HEK293 (cell line): ENCODE results near the gene HSD17B3.

Experiments
- HOXA7 ChIP-seq: sonication (generic); formaldehyde crosslinking; IDR thresholded peaks from 2 replicates; pipeline ENCODE4 v1.8.1; 2022; ENCODE audit warnings: missing genetic modification reagents, borderline replicate concordance
- MYNN ChIP-seq: fragments of 450-650 bp; formaldehyde crosslinking; IDR thresholded peaks from 2 replicates; pipeline ENCODE4 v1.5.1; 2016; ENCODE audit warnings: missing biosample characterization, missing genetic modification characterization, borderline replicate concordance
- SETDB1 ChIP-seq: IDR thresholded peaks from one replicate; pipeline ENCODE4 v1.6.1; 2017; ENCODE audit warnings: mild to moderate bottlenecking, low read length, moderate library complexity, mixed read lengths; ENCODE audit not compliant: insufficient read length
- SP3 ChIP-seq: fragments of 450-650 bp; formaldehyde crosslinking; IDR thresholded peaks from 2 replicates; pipeline ENCODE4 v1.5.1; 2016; ENCODE audit warnings: missing biosample characterization, missing genetic modification characterization
- ZBTB7A ChIP-seq: fragments of 450-650 bp; formaldehyde crosslinking; IDR thresholded peaks from 2 replicates; pipeline ENCODE4 v1.5.1; 2016; ENCODE audit warnings: low read depth, missing biosample characterization, missing genetic modification characterization
- ZNF501 ChIP-seq: fragments of 450-650 bp; formaldehyde crosslinking; IDR thresholded peaks from 2 replicates; pipeline ENCODE4 v1.5.1; 2016; ENCODE audit warnings: missing biosample characterization, missing genetic modification characterization
- ZNF777 ChIP-seq: fragments of 450-650 bp; formaldehyde crosslinking; IDR thresholded peaks from 2 replicates; pipeline ENCODE4 v1.5.1; 2017; ENCODE audit warnings: missing biosample characterization, missing genetic modification characterization, borderline replicate concordance
- TF ChIP-seq, protein P1 (sequence below): fragments of 450-650 bp; formaldehyde crosslinking; IDR thresholded peaks from 2 replicates; pipeline ENCODE4 v1.5.1; 2016; ENCODE audit warnings: missing biosample characterization, missing genetic modification characterization
- TF ChIP-seq, protein P2 (sequence below): fragments of 450-650 bp; formaldehyde crosslinking; IDR thresholded peaks from 2 replicates; pipeline ENCODE4 v1.5.1; 2016; ENCODE audit warnings: missing biosample characterization, missing genetic modification characterization
- TF ChIP-seq, protein P3 (sequence below): fragments of 450-650 bp; formaldehyde crosslinking; IDR thresholded peaks from 2 replicates; pipeline ENCODE4 v1.5.1; 2016; ENCODE audit warnings: missing biosample characterization, missing genetic modification characterization
- TF ChIP-seq, protein P4 (sequence below): fragments of 450-650 bp; formaldehyde crosslinking; IDR thresholded peaks from 2 replicates; pipeline ENCODE4 v1.5.1; 2016; ENCODE audit warnings: missing biosample characterization, missing genetic modification characterization, low read depth
- TF ChIP-seq, protein P5 (sequence below): fragments of 450-650 bp; formaldehyde crosslinking; IDR thresholded peaks from 2 replicates; pipeline ENCODE4 v1.5.1; 2016; ENCODE audit warnings: missing biosample characterization, missing genetic modification characterization
- TF ChIP-seq, protein P6 (sequence below): fragments of 450-650 bp; formaldehyde crosslinking; IDR thresholded peaks from 2 replicates; pipeline ENCODE4 v1.5.1; 2016; ENCODE audit warnings: missing biosample characterization, missing genetic modification characterization

DNA sequence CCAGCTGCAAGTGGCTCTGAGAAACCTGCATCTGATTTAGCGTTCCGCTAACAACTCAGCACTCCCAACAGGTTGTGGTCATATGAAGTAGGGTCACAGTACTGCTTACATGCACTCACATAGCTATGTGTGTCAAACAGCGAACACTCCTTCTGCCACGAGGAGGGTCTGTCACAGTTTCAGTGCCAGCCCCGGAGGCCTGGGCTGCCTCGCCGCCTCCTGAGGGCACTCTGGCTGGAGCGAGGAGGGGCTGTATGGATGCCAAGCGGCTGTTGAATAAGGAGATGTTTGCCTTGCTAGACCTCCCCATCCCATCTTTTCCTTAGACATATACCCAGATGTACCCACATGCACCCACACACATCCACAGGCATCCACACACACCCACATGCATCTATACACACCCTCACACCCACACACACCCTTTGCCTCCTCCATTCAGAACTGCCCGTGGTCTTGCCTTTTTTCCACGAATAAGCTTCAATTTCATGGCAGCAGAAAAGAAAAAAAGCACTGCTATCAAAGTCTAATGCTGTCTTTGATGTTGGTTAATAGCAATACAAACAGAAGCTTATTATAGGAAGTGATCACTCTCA is 95.7 kb downstream of the HSD17B3 start:
- TF ChIP-seq, protein P1, sequence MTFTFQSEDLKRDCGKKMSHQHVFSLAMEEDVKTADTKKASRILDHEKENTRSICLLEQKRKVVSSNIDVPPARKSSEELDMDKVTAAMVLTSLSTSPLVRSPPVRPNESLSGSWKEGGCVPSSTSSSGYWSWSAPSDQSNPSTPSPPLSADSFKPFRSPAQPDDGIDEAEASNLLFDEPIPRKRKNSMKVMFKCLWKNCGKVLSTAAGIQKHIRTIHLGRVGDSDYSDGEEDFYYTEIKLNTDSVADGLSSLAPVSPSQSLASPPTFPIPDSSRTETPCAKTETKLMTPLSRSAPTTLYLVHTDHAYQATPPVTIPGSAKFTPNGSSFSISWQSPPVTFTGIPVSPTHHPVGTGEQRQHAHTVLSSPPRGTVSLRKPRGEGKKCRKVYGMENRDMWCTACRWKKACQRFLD (tag by site-specific recombination): no peak
- TF ChIP-seq ZBTB7A (tag by site-specific recombination) (no peak), MYNN (tag by site-specific recombination) (no peak), HOXA7 (no peak), ZNF777 (tag by site-specific recombination) (no peak), SETDB1 (no peak), ZNF501 (tag by site-specific recombination) (no peak), SP3 (tag by site-specific recombination) (no peak)
- TF ChIP-seq, protein P2, sequence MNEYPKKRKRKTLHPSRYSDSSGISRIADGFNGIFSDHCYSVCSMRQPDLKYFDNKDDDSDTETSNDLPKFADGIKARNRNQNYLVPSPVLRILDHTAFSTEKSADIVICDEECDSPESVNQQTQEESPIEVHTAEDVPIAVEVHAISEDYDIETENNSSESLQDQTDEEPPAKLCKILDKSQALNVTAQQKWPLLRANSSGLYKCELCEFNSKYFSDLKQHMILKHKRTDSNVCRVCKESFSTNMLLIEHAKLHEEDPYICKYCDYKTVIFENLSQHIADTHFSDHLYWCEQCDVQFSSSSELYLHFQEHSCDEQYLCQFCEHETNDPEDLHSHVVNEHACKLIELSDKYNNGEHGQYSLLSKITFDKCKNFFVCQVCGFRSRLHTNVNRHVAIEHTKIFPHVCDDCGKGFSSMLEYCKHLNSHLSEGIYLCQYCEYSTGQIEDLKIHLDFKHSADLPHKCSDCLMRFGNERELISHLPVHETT (tag by site-specific recombination): no peak
- TF ChIP-seq, protein P3, sequence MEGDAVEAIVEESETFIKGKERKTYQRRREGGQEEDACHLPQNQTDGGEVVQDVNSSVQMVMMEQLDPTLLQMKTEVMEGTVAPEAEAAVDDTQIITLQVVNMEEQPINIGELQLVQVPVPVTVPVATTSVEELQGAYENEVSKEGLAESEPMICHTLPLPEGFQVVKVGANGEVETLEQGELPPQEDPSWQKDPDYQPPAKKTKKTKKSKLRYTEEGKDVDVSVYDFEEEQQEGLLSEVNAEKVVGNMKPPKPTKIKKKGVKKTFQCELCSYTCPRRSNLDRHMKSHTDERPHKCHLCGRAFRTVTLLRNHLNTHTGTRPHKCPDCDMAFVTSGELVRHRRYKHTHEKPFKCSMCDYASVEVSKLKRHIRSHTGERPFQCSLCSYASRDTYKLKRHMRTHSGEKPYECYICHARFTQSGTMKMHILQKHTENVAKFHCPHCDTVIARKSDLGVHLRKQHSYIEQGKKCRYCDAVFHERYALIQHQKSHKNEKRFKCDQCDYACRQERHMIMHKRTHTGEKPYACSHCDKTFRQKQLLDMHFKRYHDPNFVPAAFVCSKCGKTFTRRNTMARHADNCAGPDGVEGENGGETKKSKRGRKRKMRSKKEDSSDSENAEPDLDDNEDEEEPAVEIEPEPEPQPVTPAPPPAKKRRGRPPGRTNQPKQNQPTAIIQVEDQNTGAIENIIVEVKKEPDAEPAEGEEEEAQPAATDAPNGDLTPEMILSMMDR (tag by site-specific recombination): no peak
- TF ChIP-seq, protein P4, sequence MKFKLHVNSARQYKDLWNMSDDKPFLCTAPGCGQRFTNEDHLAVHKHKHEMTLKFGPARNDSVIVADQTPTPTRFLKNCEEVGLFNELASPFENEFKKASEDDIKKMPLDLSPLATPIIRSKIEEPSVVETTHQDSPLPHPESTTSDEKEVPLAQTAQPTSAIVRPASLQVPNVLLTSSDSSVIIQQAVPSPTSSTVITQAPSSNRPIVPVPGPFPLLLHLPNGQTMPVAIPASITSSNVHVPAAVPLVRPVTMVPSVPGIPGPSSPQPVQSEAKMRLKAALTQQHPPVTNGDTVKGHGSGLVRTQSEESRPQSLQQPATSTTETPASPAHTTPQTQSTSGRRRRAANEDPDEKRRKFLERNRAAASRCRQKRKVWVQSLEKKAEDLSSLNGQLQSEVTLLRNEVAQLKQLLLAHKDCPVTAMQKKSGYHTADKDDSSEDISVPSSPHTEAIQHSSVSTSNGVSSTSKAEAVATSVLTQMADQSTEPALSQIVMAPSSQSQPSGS: no peak
- TF ChIP-seq, protein P5, sequence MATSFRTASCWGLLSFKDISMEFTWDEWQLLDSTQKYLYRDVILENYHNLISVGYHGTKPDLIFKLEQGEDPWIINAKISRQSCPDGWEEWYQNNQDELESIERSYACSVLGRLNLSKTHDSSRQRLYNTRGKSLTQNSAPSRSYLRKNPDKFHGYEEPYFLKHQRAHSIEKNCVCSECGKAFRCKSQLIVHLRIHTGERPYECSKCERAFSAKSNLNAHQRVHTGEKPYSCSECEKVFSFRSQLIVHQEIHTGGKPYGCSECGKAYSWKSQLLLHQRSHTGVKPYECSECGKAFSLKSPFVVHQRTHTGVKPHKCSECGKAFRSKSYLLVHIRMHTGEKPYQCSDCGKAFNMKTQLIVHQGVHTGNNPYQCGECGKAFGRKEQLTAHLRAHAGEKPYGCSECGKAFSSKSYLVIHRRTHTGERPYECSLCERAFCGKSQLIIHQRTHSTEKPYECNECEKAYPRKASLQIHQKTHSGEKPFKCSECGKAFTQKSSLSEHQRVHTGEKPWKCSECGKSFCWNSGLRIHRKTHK: no peak
- TF ChIP-seq, protein P6, sequence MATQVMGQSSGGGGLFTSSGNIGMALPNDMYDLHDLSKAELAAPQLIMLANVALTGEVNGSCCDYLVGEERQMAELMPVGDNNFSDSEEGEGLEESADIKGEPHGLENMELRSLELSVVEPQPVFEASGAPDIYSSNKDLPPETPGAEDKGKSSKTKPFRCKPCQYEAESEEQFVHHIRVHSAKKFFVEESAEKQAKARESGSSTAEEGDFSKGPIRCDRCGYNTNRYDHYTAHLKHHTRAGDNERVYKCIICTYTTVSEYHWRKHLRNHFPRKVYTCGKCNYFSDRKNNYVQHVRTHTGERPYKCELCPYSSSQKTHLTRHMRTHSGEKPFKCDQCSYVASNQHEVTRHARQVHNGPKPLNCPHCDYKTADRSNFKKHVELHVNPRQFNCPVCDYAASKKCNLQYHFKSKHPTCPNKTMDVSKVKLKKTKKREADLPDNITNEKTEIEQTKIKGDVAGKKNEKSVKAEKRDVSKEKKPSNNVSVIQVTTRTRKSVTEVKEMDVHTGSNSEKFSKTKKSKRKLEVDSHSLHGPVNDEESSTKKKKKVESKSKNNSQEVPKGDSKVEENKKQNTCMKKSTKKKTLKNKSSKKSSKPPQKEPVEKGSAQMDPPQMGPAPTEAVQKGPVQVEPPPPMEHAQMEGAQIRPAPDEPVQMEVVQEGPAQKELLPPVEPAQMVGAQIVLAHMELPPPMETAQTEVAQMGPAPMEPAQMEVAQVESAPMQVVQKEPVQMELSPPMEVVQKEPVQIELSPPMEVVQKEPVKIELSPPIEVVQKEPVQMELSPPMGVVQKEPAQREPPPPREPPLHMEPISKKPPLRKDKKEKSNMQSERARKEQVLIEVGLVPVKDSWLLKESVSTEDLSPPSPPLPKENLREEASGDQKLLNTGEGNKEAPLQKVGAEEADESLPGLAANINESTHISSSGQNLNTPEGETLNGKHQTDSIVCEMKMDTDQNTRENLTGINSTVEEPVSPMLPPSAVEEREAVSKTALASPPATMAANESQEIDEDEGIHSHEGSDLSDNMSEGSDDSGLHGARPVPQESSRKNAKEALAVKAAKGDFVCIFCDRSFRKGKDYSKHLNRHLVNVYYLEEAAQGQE: no peak
